Right lobe of liver (tissue), 4 donors: ENCODE results near the gene KRT32.

Experiments used
- POLR2A ChIP-seq: fragments of 450-650 bp; IDR thresholded peaks from one replicate; pipeline ENCODE4 v1.6.1; 2017; ENCODE audit warnings: antibody characterized with exemption, mild to moderate bottlenecking
- TF ChIP-seq, protein P1 (sequence below), 4 donors: fragments of 200-600 bp in 3 of 4; fragments of 450-650 bp in 1 of 4; IDR thresholded peaks; one replicate each; pipeline versions ENCODE4 v1.5.1 to v1.8.0; 2016 to 2022; ENCODE audit warnings: antibody characterized with exemption in 4 of 4, mild to moderate bottlenecking in 2 of 4
- donor health status: DM: no; HTN: no; CAD: no.
- donor health status: DM: no; HTN: no; CAD: no.
- donor health status: DM: no; HTN: yes; CAD: no.

- TF ChIP-seq, protein P1, sequence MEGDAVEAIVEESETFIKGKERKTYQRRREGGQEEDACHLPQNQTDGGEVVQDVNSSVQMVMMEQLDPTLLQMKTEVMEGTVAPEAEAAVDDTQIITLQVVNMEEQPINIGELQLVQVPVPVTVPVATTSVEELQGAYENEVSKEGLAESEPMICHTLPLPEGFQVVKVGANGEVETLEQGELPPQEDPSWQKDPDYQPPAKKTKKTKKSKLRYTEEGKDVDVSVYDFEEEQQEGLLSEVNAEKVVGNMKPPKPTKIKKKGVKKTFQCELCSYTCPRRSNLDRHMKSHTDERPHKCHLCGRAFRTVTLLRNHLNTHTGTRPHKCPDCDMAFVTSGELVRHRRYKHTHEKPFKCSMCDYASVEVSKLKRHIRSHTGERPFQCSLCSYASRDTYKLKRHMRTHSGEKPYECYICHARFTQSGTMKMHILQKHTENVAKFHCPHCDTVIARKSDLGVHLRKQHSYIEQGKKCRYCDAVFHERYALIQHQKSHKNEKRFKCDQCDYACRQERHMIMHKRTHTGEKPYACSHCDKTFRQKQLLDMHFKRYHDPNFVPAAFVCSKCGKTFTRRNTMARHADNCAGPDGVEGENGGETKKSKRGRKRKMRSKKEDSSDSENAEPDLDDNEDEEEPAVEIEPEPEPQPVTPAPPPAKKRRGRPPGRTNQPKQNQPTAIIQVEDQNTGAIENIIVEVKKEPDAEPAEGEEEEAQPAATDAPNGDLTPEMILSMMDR (IDR thresholded peaks at IDR 0.05), result no peak
- no peak for TF ChIP-seq POLR2A
Measured at GRCh38 chr17:41457676-41458075, 9.5 kb downstream of the KRT32 start.
